Adipocyte (in vitro differentiated cells): ENCODE data around the gene VAV2.
"Not testable (repeated sequence)": the region's sequence is repeated elsewhere in the genome, so short reads cannot be mapped to it uniquely, and the experiment has no call there.

ENCODE experiments used
- DNase-seq: peaks from one replicate; pipeline ENCODE4 v3.0.0-alpha.2; 2015; ENCODE audit warnings: low read depth
- H3K27me3 ChIP-seq: replicated peaks from 2 replicates; pipeline ENCODE4 v1.7.0; 2013; ENCODE audit warnings: mild to moderate bottlenecking, low read length, moderate library complexity; ENCODE audit not compliant: control insufficient read depth, insufficient read depth
- H3K36me3 ChIP-seq: 2 replicates; pipeline ENCODE4 v1.7.0; 2013; ENCODE audit warnings: low read length, mild to moderate bottlenecking, moderate library complexity; ENCODE audit not compliant: control insufficient read depth, insufficient read depth, severe bottlenecking
- H3K4me1 ChIP-seq: 2 replicates; pipeline ENCODE4 v1.7.0; 2013; ENCODE audit warnings: mild to moderate bottlenecking, low read length, moderate library complexity; ENCODE audit not compliant: control insufficient read depth, insufficient read depth
- H3K4me3 ChIP-seq: 2 replicates; pipeline ENCODE4 v1.7.0; 2013; ENCODE audit warnings: mild to moderate bottlenecking, low read length, moderate library complexity
- H3K9ac ChIP-seq: 2 replicates; pipeline ENCODE4 v1.7.0; 2013; ENCODE audit warnings: mild to moderate bottlenecking, low read length, moderate library complexity
- H3K9me3 ChIP-seq: 2 replicates; pipeline ENCODE4 v1.7.0; 2013; ENCODE audit warnings: mild to moderate bottlenecking, low read length, moderate library complexity; ENCODE audit not compliant: control insufficient read depth

VAV2 gene

GRCh38 chr9:133768859-133769510, 223.1 kb downstream of the VAV2 start:
- Histone ChIP-seq H3K9me3 (peaks cover 10% of the 10 kb centered on the region), H3K9ac (no peak overlapping the region), H3K36me3 (peaks cover 33% of the 10 kb centered on the region), H3K4me3 (no peak overlapping the region), H3K4me1 (peaks cover 3% of the 10 kb centered on the region), H3K27me3 (no peaks in the 10 kb centered on the region)
- no peak for DNase-seq

- Histone ChIP-seq H3K4me1 (peaks cover 3% of the 10 kb centered on the region), H3K9me3 (peaks cover 7% of the 10 kb centered on the region), H3K9ac (no peak overlapping the region), H3K36me3 (peaks cover 29% of the 10 kb centered on the region), H3K27me3 (no peaks in the 10 kb centered on the region), H3K4me3 (no peak overlapping the region)
- DNase-seq, result no peak
Observed at GRCh38 chr9:133768371-133768858, 223.7 kb downstream of the VAV2 start.

- Histone ChIP-seq H3K9ac (no peak overlapping the region), H3K4me3 (no peak overlapping the region), H3K9me3 (peaks cover 7% of the 10 kb centered on the region), H3K27me3 (no peaks in the 10 kb centered on the region), H3K36me3 (peaks cover 29% of the 10 kb centered on the region), H3K4me1 (peaks cover 3% of the 10 kb centered on the region)
- no peak for DNase-seq
Observed at GRCh38 chr9:133767625-133768024, 224.5 kb downstream of the VAV2 start.

GRCh38 chr9:133767008-133767407, 225.1 kb downstream of the VAV2 start:
- peaks cover 3% of the 10 kb centered on the region for H3K4me1 ChIP-seq
- H3K27me3 ChIP-seq, result no peaks in the 10 kb centered on the region
- no peak overlapping the region for H3K4me3 ChIP-seq
- H3K9ac ChIP-seq, result no peak overlapping the region
- no peak for DNase-seq
- peaks cover 7% of the 10 kb centered on the region for H3K9me3 ChIP-seq
- peaks cover 29% of the 10 kb centered on the region for H3K36me3 ChIP-seq

- not testable (repeated sequence) for H3K27me3 ChIP-seq, H3K4me3 ChIP-seq, H3K9me3 ChIP-seq, H3K9ac ChIP-seq, H3K4me1 ChIP-seq, DNase-seq
- peaks cover 25% of the 10 kb centered on the region for H3K36me3 ChIP-seq
Observed at GRCh38 chr9:133766234-133766633, 225.9 kb downstream of the VAV2 start.

GRCh38 chr9:133763272-133764183, 228.6 kb downstream of the VAV2 start:
- peak; percentile 36 for DNase-seq
- Histone ChIP-seq H3K36me3 (peaks cover 18% of the 10 kb centered on the region), H3K4me3 (no peak overlapping the region)

GRCh38 chr9:133762488-133763271, 229.4 kb downstream of the VAV2 start:
- no peak for DNase-seq
- peaks cover 12% of the 10 kb centered on the region for H3K36me3 ChIP-seq

More at GRCh38 chr9:133763272-133764183, 228.6 kb downstream of the VAV2 start:
- Histone ChIP-seq H3K27me3 (no peaks in the 10 kb centered on the region), H3K4me1 (no peaks in the 10 kb centered on the region), H3K9ac (no peak overlapping the region), H3K9me3 (peaks cover 7% of the 10 kb centered on the region)

GRCh38 chr9:133761641-133762248, 230.4 kb downstream of the VAV2 start:
- Histone ChIP-seq H3K9ac (no peak overlapping the region), H3K4me3 (no peak overlapping the region), H3K36me3 (peaks cover 3% of the 10 kb centered on the region), H3K4me1 (no peaks in the 10 kb centered on the region), H3K27me3 (no peaks in the 10 kb centered on the region), H3K9me3 (peaks cover under 1% of the 10 kb centered on the region)
- DNase-seq, result no peak

More at GRCh38 chr9:133762488-133763271, 229.4 kb downstream of the VAV2 start:
- Histone ChIP-seq H3K4me3 (no peak overlapping the region), H3K9ac (no peak overlapping the region), H3K4me1 (no peaks in the 10 kb centered on the region), H3K27me3 (no peaks in the 10 kb centered on the region), H3K9me3 (peaks cover 7% of the 10 kb centered on the region)

- DNase-seq, result no peak
- H3K4me1 ChIP-seq, result no peaks in the 10 kb centered on the region
- H3K27me3 ChIP-seq, result no peaks in the 10 kb centered on the region
- no peak overlapping the region for H3K9ac ChIP-seq
- peaks cover 3% of the 10 kb centered on the region for H3K36me3 ChIP-seq
- no peak overlapping the region for H3K4me3 ChIP-seq
- H3K9me3 ChIP-seq, result no peaks in the 10 kb centered on the region
Observed at GRCh38 chr9:133760713-133761290, 231.3 kb downstream of the VAV2 start.

GRCh38 chr9:133759946-133760345, 232.2 kb downstream of the VAV2 start:
- DNase-seq, result no peak

More at GRCh38 chr9:133759946-133760345, 232.2 kb downstream of the VAV2 start:
- no peak overlapping the region for H3K4me3 ChIP-seq
- H3K27me3 ChIP-seq, result peaks cover 4% of the 10 kb centered on the region
- peaks cover 3% of the 10 kb centered on the region for H3K36me3 ChIP-seq
- H3K4me1 ChIP-seq, result peaks cover 2% of the 10 kb centered on the region
- no peak overlapping the region for H3K9ac ChIP-seq
- no peaks in the 10 kb centered on the region for H3K9me3 ChIP-seq
